ENCODE data around the gene FLNB. TPM values are rescaled to one million over a fixed set of nuclear protein-coding genes. Genes with fewer than 3 reads are reported as not detected.

Gene FLNB
- total and polyA plus RNA-seq, 2 of the 13 experiments (the other 11 are each of a cell fraction or from before 2014, with no cell fraction given), result 106 to 130 TPM

GRCh38 chr3:58188921-58189451 is 180.8 kb downstream of the FLNB start (continued):
- TF ChIP-seq ZBTB26 (CRISPR knock-in tag; IDR thresholded peaks at IDR 0.05; ENCODE audit: borderline replicate concordance) (no peak), PHB2 (IDR thresholded peaks at IDR 0.05; ENCODE audit: partially characterized antibody) (no peak), ARID3A (IDR thresholded peaks at IDR 0.05; ENCODE audit: low read depth, low read length) (no peak), ZNF335 (CRISPR knock-in tag; IDR thresholded peaks at IDR 0.05) (no peak), ZNF687 (CRISPR knock-in tag; IDR thresholded peaks at IDR 0.05) (peak; percentile 90), ZNF609 (CRISPR knock-in tag; IDR thresholded peaks at IDR 0.05; ENCODE audit: borderline replicate concordance) (peak; percentile 89), KAT2B (IDR thresholded peaks at IDR 0.05; ENCODE audit: borderline replicate concordance, low read depth, low read length) (no peak), RARG (CRISPR knock-in tag; IDR thresholded peaks at IDR 0.05; ENCODE audit: low read depth) (no peak), GRHL1 (CRISPR knock-in tag; conservative IDR thresholded peaks at IDR 0.05) (no peak), ATM (IDR thresholded peaks at IDR 0.05; ENCODE audit: borderline replicate concordance) (no peak), BATF2 (CRISPR knock-in tag; IDR thresholded peaks at IDR 0.05) (no peak), ZNF775 (CRISPR knock-in tag; IDR thresholded peaks at IDR 0.05; ENCODE audit: borderline replicate concordance) (no peak), JUNB (CRISPR knock-in tag; IDR thresholded peaks at IDR 0.05; ENCODE audit: borderline replicate concordance) (no peak), TGIF2 (CRISPR knock-in tag; IDR thresholded peaks at IDR 0.05) (peak; percentile 23; the same call in 1 of the 2 replicates), NFRKB (IDR thresholded peaks at IDR 0.05) (no peak)
